Measurements from ENCODE around the gene H2AZ2.
"Not testable (repeated sequence)": the region's sequence is repeated elsewhere in the genome, so short reads cannot be mapped to it uniquely, and the experiment has no call there.

The H2AZ2 gene

GRCh38 chr7:44811093-44811492 lies 36.8 kb downstream of the H2AZ2 start:
- no peak for DNase-seq

- DNase-seq = no peak
Measured at GRCh38 chr7:44808914-44809393, 38.9 kb downstream of the H2AZ2 start.

- no peak for DNase-seq
Measured at GRCh38 chr7:44805950-44806349, 41.9 kb downstream of the H2AZ2 start.

GRCh38 chr7:44803828-44804519 lies 43.9 kb downstream of the H2AZ2 start:
- DNase-seq = not testable (repeated sequence)

GRCh38 chr7:44802418-44803025 lies 45.4 kb downstream of the H2AZ2 start:
- no peak for DNase-seq

- DNase-seq = no peak
Measured at GRCh38 chr7:44801890-44802289, 46.0 kb downstream of the H2AZ2 start.

- no peak for DNase-seq
Measured at GRCh38 chr7:44799939-44800338, 47.9 kb downstream of the H2AZ2 start.

- no peak for DNase-seq
Measured at GRCh38 chr7:44798649-44799305, 49.1 kb downstream of the H2AZ2 start.

- peak; percentile 63 for DNase-seq
Measured at GRCh38 chr7:44797329-44798258, 50.3 kb downstream of the H2AZ2 start.

GRCh38 chr7:44796504-44797328 lies 51.2 kb downstream of the H2AZ2 start, which contains the start of gene PPIA:
TSS of gene PPIA (plus strand) at chr7:44796681. CDS start at chr7:44796725, 44 bp downstream.
- peak; percentile 98 for DNase-seq

- no peak for DNase-seq
Measured at GRCh38 chr7:44796034-44796503, 51.8 kb downstream of the H2AZ2 start.

- no peak for DNase-seq
Measured at GRCh38 chr7:44794331-44794730, 53.6 kb downstream of the H2AZ2 start.

GRCh38 chr7:44793919-44794318 lies 54.0 kb downstream of the H2AZ2 start:
- DNase-seq = no peak

- DNase-seq = no peak
Measured at GRCh38 chr7:44791278-44792219, 56.3 kb downstream of the H2AZ2 start.

- no peak for DNase-seq
Measured at GRCh38 chr7:44789990-44790389, 57.9 kb downstream of the H2AZ2 start.

GRCh38 chr7:44787762-44788161 lies 60.1 kb downstream of the H2AZ2 start:
- DNase-seq = no peak

GRCh38 chr7:44787041-44787440 lies 60.8 kb downstream of the H2AZ2 start:
- no peak for DNase-seq

GRCh38 chr7:44785218-44785617 lies 62.7 kb downstream of the H2AZ2 start:
- DNase-seq = not testable (repeated sequence)

GRCh38 chr7:44784364-44784763 lies 63.5 kb downstream of the H2AZ2 start:
- DNase-seq = no peak

- DNase-seq = no peak
Measured at GRCh38 chr7:44783407-44783806, 64.5 kb downstream of the H2AZ2 start.

- DNase-seq = no peak
Measured at GRCh38 chr7:44782460-44782859, 65.4 kb downstream of the H2AZ2 start.
